HG02623 (cell line): ENCODE data around the gene NDUFS6.
"Not testable (repeated sequence)": the region's sequence is repeated elsewhere in the genome, so short reads cannot be mapped to it uniquely, and the experiment has no call there.

ENCODE experiments used
- ATAC-seq: cut with Tn5 transposase; IDR thresholded peaks from one replicate; pipeline ENCODE4 v1.9.1; 2021; ENCODE audit warnings: moderate library complexity; ENCODE audit not compliant: unreplicated experiment

NDUFS6 gene

DNA sequence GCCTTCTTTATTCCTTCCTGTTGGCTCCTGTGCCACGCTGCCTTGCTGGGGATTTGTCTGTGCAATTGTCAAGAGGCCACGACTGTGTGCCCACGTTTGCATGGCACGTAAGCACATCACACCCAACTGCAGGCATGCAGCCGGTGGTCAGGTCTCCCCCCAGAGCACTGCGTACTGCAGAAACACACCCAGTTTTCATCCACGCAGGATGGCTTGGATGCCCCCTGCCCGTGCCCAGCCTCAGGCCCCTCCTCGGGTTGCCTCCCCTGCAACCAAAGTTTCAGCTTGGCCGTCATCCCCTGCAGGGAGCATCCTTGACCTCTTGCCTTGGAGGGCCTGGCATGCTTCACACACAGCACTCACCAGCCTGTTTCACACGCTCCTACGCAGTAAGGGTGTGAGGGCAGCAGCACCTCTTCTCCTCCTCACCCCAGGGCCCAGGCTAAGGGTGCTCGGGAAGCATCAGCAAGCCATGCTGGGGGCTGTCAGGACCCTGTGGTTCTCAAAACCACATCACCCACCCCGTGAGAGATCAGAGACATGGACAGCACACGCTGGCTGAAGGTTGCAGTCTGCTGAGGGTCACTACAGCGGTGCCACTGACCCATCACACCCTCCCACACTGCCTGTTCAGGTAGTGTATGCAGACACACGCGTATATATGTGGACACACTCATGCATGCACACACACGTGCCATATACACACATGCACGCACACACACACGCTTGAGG is 4.7 kb upstream of the NDUFS6 start:
- no peak for ATAC-seq

DNA sequence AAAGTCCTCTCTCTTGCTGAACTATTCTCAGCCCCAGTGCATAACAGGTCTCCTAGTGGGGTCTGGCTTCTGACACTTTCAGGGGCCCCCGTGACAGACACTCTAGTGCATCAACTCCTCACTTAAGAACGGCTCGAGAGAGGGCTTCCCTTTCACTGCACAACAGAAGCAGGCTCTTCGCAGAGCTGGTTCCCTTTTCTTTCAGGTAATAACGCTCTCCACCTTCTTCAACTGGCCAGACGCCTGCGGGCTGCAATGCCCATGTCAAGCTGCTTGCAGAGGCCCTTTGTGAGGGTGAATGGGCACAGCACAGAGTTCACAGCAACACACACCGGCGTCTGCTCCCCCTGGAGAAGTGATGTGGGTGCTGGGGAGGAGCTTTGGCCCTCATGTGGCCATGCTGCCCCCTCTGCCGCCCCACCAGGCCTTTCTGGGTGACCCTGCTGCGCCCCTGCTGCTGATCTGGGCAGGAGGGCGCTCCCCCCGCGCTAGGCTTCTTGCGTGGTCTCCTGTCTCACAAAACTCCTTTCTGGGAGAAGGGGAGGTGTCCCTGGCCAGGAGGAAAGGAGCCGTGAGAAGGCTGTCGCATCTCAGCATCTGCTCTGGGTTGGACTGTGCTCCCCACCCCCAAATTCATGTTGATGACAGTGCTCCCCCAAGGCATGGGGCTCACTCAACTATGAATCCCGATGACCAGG is 4.0 kb upstream of the NDUFS6 start:
- ATAC-seq = no peak

DNA sequence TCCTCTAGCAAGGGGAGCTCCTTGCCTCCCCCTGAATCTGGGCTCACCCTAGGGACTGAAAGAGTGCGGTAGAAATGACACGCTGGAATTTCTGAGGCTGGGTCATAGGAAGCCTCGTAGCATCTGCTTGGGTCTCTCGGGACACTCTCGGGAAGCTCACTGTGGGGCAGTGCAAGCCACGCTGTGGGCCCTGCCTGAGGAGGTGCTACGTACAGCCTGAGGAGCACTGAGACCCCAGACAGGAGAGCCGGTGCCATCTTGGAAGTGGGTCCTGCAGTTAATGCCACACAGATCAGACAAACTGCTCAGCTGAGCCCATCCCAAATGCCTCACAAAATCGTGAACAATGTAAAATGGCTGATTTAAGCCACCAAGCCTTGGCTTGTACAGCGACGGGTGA is 3.4 kb upstream of the NDUFS6 start:
- ATAC-seq = no peak

- not testable (repeated sequence) for ATAC-seq
Measured at GRCh38 chr5:1798589-1798988, 2.6 kb upstream of the NDUFS6 start.

GRCh38 chr5:1799110-1799601 is 2.1 kb upstream of the NDUFS6 start:
- peak; percentile 20 for ATAC-seq

GRCh38 chr5:1799602-1800471 is 1.4 kb upstream of the NDUFS6 start, which contains the start of gene MRPL36:
Gene MRPL36, minus strand, starts transcription at chr5:1799837. Its CDS starts 902 bp downstream, at chr5:1798935.
- ATAC-seq = peak; percentile 48

DNA sequence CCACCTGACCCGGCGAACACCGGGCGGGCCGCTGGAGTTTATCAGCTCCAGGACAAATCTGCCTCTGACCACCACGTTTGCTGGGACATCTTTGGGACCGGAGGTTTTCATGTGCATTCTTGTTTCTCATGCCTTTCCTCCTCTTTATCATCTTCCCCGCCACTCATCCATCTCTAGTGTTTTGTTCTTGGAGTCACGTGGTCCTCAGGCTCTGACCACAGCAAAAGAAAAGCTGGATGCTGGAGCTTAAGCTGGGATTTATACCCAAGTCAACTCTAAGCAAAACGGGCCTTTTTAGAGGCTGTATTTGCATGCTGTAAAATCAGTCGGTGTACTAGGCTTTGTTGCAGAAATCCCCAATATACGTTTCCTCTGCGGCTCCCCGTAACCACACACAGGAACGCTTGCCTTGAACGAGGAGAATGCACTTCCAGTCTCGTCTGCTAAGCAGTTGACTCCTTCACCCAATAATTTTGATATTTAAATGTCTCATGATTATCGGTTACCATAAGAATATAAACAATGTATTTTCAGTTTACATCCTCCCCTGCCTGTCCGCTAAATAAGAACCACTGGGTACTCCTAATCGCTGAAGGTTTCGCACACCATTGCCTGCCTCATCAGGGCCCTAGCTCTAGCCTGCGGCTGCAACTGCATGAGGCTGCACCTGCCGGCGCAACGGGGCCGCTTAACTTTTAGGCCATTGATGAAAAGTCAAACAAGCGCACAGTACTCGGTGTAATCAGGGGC is 560 bp upstream of the NDUFS6 start:
- peak; percentile 29 for ATAC-seq

GRCh38 chr5:1801967-1802295 is 724 bp downstream of the NDUFS6 start:
- ATAC-seq = no peak

- ATAC-seq = no peak
Measured at GRCh38 chr5:1803192-1803591, 2.0 kb downstream of the NDUFS6 start.

GRCh38 chr5:1804001-1804690 is 2.9 kb downstream of the NDUFS6 start:
- no peak for ATAC-seq

DNA sequence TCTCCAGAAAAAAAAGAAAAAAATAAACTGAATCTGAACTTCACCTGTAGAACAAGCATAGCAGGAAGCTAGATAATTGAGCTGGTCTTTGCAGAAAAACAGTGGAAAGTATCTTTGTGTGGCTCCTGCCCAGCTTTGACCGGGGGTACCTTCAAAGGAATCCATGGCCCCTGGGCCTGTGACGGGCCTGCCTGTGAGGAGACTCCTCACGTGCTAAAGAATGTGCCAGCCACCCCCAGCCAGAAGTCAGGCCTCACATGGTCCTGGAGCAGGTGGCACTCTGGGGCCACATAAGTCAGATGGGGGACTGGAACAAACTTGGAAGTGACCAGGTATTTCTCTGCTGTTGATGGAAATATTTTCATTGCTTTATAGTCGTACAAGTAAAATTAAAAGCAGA is 4.1 kb downstream of the NDUFS6 start:
- no peak for ATAC-seq

GRCh38 chr5:1805736-1806135 is 4.5 kb downstream of the NDUFS6 start:
- no peak for ATAC-seq

DNA sequence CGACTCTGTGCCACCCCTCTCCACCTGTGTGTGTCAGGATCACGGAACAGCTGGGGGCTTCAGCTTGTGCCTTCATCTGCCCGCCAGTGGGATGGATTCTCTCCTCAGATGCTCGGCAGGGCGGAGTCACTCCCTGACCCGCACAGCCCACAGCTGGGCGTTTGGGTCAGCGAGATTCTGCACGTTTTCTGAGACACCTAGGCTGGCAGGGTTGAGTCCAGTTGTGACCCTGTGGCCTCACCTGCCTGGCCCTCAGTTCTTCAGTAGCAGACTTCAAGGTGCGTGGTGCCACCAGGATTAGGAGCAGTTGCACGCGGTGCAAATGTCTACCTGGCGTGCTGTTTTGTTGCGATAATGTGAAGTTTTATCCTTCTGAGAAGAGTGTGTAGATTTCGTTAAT is 5.0 kb downstream of the NDUFS6 start:
- ATAC-seq = no peak

DNA sequence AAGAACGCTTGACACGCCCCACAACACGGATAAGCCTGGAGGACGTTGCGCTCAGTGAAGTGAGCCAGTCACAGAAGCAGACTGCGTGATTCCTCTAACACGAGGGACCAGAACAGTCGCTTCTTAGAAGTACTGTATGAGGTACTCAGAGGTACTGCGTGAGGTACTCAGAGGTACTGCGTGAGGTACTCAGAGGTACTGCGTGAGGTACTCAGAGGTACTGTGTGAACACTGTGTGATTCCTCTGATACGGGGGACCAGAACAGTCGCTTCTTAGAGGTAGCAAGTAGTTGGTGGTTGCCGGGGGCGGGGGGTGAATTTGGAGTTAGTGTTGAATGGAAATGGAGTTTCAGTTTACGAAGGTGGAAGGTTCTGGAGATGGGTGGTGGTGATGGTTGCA is 5.8 kb downstream of the NDUFS6 start:
- no peak for ATAC-seq

- ATAC-seq = no peak
Measured at GRCh38 chr5:1807451-1808185, 6.4 kb downstream of the NDUFS6 start.

GRCh38 chr5:1808439-1808838 is 7.2 kb downstream of the NDUFS6 start:
- ATAC-seq = no peak

DNA sequence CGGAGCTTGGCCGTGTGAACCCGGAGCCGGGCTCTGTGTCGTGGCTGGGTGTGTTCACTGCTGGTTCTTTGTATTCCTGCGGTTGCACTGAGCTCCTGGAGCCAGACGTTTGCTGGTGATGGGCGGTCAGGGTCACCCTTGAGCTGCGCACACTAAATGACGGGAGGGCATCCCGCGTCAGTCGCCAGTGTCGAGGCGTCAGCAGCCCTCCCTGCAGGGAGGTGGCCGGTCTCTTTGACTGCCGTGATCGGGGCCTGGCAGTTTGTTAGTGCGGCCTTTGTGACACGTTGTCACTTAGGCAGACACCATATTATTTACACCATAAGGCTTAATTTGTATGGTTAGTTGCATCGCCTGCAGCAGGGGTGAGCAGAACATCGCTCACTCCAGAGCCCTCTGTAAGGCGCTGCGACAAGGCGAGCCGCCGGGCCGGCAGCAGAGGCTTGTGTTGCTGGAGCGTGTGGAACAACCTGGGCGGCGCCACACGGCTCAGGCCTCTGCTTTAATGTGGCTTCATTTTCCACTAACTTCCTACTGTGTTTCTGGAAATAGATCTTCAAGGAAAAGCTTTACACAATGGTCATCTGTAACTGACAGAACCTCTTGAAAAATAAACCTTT is 8.3 kb downstream of the NDUFS6 start:
- no peak for ATAC-seq

GRCh38 chr5:1810581-1811101 is 9.4 kb downstream of the NDUFS6 start:
- ATAC-seq = no peak
